Mucosa of stomach (tissue), 1 donor: ENCODE results near the gene VWA7.

Source experiments
- H3K27me3 ChIP-seq: one replicate; pipeline ENCODE4 v1.7.0; 2013; ENCODE audit warnings: mild to moderate bottlenecking, low read length; ENCODE audit not compliant: control insufficient read depth, insufficient read depth
- H3K36me3 ChIP-seq: one replicate; pipeline ENCODE4 v1.7.0; 2013; ENCODE audit warnings: low read length; ENCODE audit not compliant: control insufficient read depth, insufficient read depth
- H3K4me1 ChIP-seq: one replicate; pipeline ENCODE4 v1.7.0; 2013; ENCODE audit warnings: mild to moderate bottlenecking, low read length; ENCODE audit not compliant: control insufficient read depth, insufficient read depth
- H3K4me3 ChIP-seq: one replicate; pipeline ENCODE4 v1.7.0; 2013; ENCODE audit warnings: low read length
- H3K9ac ChIP-seq: one replicate; pipeline ENCODE4 v1.7.0; 2013; ENCODE audit warnings: mild to moderate bottlenecking, low read length, moderate library complexity
- H3K9me3 ChIP-seq: one replicate; pipeline ENCODE4 v1.7.0; 2013; ENCODE audit warnings: mild to moderate bottlenecking, low read length, moderate library complexity; ENCODE audit not compliant: control insufficient read depth
- donor health status: Pancreatic carcinoma.

VWA7 gene

DNA sequence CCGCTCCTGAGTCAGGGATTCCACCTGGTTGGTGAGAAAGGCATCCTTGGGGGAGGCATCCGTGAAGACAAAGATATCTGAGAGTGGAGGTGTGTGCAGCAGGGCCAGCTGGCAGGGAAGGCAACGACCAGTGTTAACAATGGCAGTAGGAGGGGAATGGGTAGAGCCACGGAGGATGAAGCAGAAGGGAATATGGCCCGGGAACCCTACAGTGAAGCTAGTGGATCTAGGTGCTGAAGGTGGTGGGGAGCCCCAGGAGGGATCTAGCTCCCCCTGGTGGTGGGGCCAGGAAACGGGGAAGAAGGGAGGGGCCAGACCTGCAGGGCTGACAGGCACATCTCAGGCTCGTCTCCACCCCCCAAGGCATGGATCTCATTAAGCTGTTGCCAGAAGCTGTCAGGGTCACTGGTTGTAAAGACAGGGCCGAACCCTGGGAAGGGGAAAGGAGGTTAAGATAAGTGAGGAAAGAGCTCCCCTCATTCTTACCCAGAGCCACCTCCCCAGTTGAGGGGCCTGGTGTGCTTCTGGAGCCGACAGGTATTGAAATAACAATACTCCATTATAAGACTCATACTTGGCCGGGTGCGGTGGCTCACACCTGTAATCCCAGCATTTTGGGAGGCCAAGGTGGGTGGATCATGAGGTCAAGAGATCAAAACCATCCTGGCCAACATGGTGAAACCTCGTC lies 7.3 kb downstream of the VWA7 start:
- Histone ChIP-seq H3K9ac (no peak overlapping the region), H3K4me3 (no peak overlapping the region), H3K4me1 (peaks cover 5% of the 10 kb centered on the region), H3K36me3 (no peaks in the 10 kb centered on the region), H3K9me3 (no peaks in the 10 kb centered on the region), H3K27me3 (no peaks in the 10 kb centered on the region)

DNA sequence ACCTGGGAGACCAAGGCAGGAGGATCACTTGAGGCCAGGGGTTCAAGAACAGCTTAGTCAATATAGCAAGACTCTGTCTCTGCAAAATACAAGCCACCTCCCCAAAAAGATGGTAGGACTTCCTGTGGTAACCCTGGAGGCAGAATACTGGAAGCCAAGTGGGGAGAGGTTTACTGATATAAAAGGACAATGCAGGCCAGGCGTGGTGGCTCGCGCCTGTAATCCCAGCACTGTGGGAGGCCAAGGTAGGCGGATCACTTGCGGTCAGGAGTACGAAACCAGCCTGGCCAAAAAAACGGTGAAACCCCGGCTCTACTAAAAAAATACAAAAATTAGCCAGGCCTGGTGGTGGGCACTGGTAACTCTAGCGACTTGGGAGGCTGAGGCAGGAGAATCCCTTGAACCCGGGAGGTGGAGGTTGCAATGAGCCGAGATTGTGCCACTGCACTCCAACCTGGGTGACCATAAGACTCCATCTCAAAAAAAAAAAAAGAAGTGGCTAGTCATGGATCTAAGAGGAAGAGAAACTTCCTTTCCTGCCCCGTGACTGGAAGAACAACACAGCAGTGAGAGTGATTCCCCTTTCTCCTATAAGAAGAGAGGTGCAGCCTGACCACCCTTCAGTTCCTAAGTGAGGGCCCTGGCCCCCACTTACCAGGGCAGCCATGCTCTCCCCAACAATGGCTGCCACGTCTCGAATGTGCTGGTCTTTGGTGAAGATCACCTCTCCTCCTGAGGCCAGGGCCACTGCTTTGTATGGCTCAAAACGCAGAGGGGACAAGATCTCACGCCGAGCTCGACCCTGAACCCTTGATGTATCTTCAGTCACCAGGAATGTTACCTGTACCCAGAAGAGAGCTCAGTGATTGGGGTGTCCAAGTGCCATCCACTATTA lies 8.5 kb downstream of the VWA7 start:
- peaks cover 9% of the 10 kb centered on the region for H3K4me1 ChIP-seq

DNA sequence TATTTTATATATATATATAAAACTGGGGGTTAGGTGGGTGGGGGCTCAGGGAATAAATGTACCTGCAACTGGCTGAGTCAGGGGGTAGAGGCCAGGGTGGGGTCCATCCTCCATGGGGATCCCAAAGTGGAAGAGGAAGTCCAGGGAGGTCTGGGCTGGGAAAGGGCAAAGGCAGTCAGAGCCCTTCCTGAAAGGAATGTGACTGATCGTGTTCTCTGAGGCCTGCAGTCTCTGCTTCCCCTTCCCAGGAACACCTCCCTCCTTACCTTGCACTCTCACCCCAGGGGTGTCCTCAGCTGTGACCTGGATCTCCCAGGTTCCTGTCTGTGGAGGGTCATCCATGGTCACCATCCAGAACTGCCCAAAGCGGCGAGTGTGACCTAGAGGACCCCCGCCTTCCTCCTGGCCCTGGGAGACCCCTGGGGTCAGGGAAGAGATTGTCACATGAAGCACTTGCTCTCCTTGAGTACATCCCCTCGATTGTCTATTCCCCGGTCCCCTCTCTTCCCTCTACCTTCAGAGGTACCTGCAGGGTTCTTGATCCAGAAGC lies 10.0 kb downstream of the VWA7 start:
- Histone ChIP-seq H3K4me3 (no peak overlapping the region), H3K27me3 (no peaks in the 10 kb centered on the region), H3K9ac (no peak overlapping the region), H3K36me3 (no peaks in the 10 kb centered on the region), H3K9me3 (no peaks in the 10 kb centered on the region), H3K4me1 (peaks cover 7% of the 10 kb centered on the region)

More for the DNA sequence above, 8.5 kb downstream of the VWA7 start:
- H3K27me3 ChIP-seq = no peaks in the 10 kb centered on the region
- no peaks in the 10 kb centered on the region for H3K36me3 ChIP-seq
- H3K9me3 ChIP-seq = no peaks in the 10 kb centered on the region
- no peak overlapping the region for H3K9ac ChIP-seq
- no peak overlapping the region for H3K4me3 ChIP-seq

DNA sequence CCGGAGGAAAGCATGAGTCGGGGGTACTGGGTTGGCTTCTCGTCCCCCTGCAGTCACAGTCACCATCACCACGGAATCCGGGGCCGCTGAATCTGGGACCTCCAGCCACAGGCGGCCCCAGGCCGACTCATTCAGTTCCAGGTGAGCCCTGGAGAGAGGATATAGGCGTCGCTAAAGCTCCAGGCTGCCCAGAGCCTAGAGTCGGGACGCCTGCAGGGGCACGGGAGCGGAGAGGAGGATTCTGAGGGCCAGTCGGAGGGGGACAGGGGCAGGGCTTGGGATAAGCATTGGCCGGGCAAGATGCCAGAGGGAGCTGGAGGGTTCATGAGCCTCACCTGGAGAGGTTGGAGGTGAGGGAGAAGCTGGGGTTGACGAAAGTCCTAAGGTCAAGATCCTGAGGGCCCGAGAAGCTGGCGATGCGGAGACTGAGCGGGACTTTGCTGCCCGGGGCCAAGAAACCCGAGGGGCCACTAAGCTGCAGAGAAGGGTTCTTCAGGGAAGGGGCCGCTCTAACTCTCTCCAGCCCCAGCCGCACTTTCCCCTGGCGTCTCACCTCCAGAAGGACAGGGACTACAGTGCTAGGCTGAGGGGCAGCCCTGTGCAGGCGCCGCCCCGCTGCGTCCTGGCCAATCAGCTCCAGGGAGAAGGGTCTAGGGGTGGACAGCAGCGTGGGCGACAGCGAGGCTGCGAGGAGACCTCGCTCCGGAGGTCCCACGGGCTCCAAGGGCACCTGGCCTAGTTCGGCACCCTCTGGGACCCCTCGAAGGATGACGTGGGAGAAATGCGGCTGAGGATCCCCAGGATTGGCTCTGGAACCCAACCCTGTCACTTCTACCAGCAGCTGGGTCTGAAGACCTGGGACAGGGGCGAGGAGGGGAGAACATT lies 11.0 kb downstream of the VWA7 start:
- no peaks in the 10 kb centered on the region for H3K36me3 ChIP-seq
- no peaks in the 10 kb centered on the region for H3K27me3 ChIP-seq
- H3K4me1 ChIP-seq = peaks cover 13% of the 10 kb centered on the region
- no peak overlapping the region for H3K4me3 ChIP-seq
- H3K9ac ChIP-seq = peak overlapping the region; percentile 36
- H3K9me3 ChIP-seq = no peaks in the 10 kb centered on the region

DNA sequence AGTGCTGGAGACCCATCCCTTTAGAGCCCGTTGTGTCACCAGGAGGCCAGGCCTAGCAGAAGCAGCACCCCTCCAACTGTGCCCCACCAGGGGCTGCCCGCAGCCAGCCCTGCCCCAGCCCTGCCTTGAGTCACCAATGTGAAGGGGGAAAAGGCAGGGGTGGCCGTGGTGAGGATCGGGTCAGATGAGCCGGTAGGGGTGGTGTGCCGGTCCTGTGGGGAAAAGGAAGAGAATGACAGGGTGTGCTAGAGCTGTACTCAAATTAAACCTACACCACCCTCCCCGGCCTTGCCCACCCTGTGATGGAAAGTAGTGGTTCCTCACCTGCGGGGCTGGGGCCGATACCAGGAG lies 11.6 kb downstream of the VWA7 start:
- H3K4me1 ChIP-seq = peaks cover 19% of the 10 kb centered on the region
- no peaks in the 10 kb centered on the region for H3K9me3 ChIP-seq
- H3K9ac ChIP-seq = no peak overlapping the region

DNA sequence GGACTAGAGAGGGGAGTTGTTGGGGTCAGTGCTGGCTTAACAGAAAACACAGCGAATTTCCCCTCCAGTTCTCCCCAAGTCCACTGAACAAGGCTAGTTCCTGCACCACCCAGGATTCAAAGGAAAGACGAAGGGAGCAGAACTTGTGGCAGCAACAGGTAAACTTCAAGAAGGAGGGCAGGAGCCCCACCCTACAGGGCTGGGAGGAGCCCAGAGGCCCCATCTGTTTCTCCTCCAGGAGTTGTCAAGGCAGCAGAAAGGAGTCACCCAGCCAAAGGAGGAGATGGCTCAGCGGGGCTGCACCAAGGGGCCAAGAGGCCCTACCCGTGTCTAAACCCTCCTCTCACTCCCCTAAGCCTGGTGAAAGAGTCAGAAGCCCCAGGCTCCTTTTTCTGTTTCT lies 12.9 kb downstream of the VWA7 start:
- Histone ChIP-seq H3K9ac (no peak overlapping the region), H3K4me1 (peaks cover 20% of the 10 kb centered on the region), H3K36me3 (no peaks in the 10 kb centered on the region), H3K4me3 (no peak overlapping the region), H3K9me3 (no peaks in the 10 kb centered on the region), H3K27me3 (no peaks in the 10 kb centered on the region)

More for the DNA sequence above, 11.6 kb downstream of the VWA7 start:
- no peaks in the 10 kb centered on the region for H3K27me3 ChIP-seq
- H3K36me3 ChIP-seq = no peaks in the 10 kb centered on the region
- no peak overlapping the region for H3K4me3 ChIP-seq

DNA sequence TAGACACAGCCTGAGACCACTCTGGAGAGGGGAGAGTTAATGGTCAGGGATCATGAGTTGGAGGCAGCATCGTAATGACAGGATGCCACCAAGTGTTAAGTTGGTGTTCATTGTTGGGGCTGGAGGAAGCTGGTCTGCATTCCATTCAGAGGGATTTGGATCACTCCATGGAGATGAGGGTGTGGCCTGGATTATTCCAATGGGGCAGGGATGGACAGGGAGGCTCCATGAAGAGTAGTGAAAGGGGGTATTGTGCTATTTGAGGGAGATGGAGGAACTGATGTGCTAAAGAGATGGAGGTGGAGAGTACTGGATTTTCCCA lies 13.5 kb downstream of the VWA7 start:
- no peak overlapping the region for H3K9ac ChIP-seq
- H3K36me3 ChIP-seq = no peaks in the 10 kb centered on the region
- H3K4me3 ChIP-seq = no peak overlapping the region
- H3K27me3 ChIP-seq = no peaks in the 10 kb centered on the region
- peaks cover 20% of the 10 kb centered on the region for H3K4me1 ChIP-seq
- no peaks in the 10 kb centered on the region for H3K9me3 ChIP-seq

DNA sequence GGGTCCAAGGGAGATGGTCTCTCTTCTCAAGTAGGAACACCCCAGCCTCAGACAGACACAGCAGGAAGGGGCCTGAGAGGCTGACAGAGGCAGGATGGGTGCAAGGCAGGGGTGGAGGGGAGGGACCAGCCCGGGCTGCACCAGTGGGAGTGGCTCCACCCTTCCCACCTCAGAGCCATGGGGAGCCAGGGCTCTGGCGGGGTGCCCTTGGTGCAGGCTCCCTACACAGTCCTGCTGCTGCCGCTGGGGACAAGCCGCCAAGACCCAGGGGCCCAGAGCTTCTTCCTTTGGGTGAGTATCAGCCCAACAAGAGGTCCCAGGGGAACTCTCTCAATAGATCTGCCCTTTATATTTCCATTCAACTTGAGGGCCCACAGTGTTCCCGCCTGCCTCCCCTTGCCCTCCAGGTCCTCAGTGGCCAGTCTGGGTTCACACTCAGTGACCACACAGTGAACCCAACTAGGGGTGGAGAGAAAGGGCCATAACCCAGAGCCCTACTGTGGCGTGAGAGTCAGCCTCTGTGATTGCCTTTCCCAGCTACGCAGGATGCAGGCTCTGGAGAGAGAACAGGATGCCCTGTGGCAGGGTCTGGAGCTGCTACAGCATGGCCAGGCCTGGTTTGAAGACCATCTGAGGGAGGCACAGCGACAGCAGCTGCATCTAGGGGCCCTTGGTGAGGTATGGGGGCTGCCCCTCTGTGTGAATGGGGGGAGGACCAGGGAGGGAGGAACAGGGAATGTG lies 14.1 kb downstream of the VWA7 start:
- Histone ChIP-seq H3K36me3 (no peaks in the 10 kb centered on the region), H3K9ac (no peak overlapping the region)

DNA sequence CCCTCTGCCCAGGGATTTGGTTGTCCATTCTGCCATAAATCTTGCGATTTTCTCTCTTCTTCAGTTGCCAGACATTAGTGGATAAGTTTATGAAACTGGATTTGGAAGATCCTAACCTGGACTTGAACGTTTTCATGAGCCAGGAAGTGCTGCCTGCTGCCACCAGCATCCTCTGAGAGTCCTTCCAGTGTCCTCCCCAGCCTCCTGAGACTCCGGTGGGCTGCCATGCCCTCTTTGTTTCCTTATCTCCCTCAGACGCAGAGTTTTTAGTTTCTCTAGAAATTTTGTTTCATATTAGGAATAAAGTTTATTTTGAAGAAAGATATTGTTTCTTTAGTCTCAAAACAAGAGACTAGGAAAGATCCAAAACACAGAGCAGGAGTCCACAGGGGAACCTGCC lies 14.8 kb downstream of the VWA7 start, which contains the start of gene SAPCD1:
Gene SAPCD1, plus strand, starts transcription at position 301 of the 400 bp plus-strand sequence. CDS start 399 bp downstream, outside the sequence.
- no peaks in the 10 kb centered on the region for H3K27me3 ChIP-seq
- no peak within 1 kb of the TSS for H3K9ac ChIP-seq
- H3K9me3 ChIP-seq = no peaks in the 10 kb centered on the region

More for the DNA sequence above, 14.1 kb downstream of the VWA7 start:
- Histone ChIP-seq H3K27me3 (no peaks in the 10 kb centered on the region), H3K4me3 (no peak overlapping the region), H3K4me1 (peaks cover 20% of the 10 kb centered on the region), H3K9me3 (no peaks in the 10 kb centered on the region)

DNA sequence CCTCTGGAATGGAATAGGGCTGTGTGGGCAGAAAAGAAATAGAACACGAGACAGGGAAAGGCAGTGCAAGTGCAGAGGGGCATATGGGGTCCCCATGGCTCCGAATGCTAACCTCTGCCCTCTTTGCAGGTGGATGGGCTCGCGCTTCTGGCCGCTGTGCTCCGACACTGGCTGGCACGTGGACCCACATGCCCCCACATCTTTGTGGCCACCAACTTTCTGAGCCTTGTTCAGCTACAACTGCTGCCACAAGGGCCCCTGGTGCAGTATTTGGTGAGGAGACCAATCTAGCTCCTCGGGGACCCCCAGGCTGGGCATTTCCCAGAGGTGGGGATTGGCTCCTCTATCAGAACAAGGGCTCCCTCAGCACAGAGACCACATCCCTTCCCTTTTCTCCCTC lies 15.8 kb downstream of the VWA7 start:
- H3K4me3 ChIP-seq = no peak overlapping the region
- no peaks in the 10 kb centered on the region for H3K27me3 ChIP-seq
- no peaks in the 10 kb centered on the region for H3K36me3 ChIP-seq
- H3K4me1 ChIP-seq = peaks cover 20% of the 10 kb centered on the region
- no peak overlapping the region for H3K9ac ChIP-seq
- no peaks in the 10 kb centered on the region for H3K9me3 ChIP-seq

More for the DNA sequence above, 14.8 kb downstream of the VWA7 start, which contains the start of gene SAPCD1:
- Histone ChIP-seq H3K36me3 (no peaks in the 10 kb centered on the region), H3K4me1 (peaks cover 20% of the 10 kb centered on the region), H3K4me3 (no peak within 1 kb of the TSS)

DNA sequence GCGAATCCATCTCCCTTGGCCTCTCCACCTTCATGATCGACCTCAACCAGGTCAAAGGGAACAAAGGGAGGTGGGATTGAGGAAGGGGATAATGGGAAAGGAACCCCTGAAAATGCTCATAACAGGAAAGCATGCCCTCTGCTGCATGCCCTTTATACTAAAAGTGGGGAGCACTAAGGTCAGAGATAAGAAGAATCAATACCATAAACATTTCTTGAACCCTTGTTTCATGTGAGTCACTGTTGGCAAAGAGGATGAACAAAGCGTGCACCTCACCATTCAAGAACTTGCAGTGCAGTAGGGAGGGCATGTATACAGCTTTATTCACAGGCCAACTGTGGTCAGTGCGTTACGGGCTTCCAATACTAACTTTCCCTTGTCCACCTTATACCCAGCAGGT lies 16.3 kb downstream of the VWA7 start:
- Histone ChIP-seq H3K27me3 (no peaks in the 10 kb centered on the region), H3K9me3 (no peaks in the 10 kb centered on the region), H3K9ac (no peak overlapping the region)

More for the DNA sequence above, 16.3 kb downstream of the VWA7 start:
- H3K4me1 ChIP-seq = peaks cover 20% of the 10 kb centered on the region
- no peaks in the 10 kb centered on the region for H3K36me3 ChIP-seq
- no peak overlapping the region for H3K4me3 ChIP-seq
